K562 (cell line): Measurements from ENCODE around the gene TMEM131. TPM values are rescaled to one million over a fixed set of nuclear protein-coding genes. Genes with fewer than 3 reads are reported as not detected.

Experiments used
- ATAC-seq: fragments of 200-7000 bp; cut with Tn5 transposase; 3 replicates; pipeline ENCODE4 v1.9.1; 2020; ENCODE audit warnings: moderate library complexity
- BruUV-seq: library from RNA; stranded (reverse); fragments of 400-500 nt; replicated peaks from 2 replicates; lab custom pipeline; 2021; lab: Mats Ljungman, UMichigan
- CTCF ChIA-PET: fragments of 300-600 bp; formaldehyde crosslinking; extraction: SDS; loops from one replicate; lab custom pipeline; 2021; ENCODE audit warnings: low intra/inter-chr PET ratio; lab: Yijun Ruan, JAX
- POLR2A ChIA-PET: fragments of 300-600, 350-650 bp; sonication (Branson Sonifier 250); formaldehyde crosslinking; extraction: SDS; loops from one replicate; lab custom pipeline; 2021; ENCODE audit warnings: antibody characterized with exemption, inconsistent platforms; lab: Yijun Ruan, JAX
- DNase-seq, 4 experiments: peaks; one replicate each; pipeline versions ENCODE4 v3.0.0 to v3.0.0-alpha.2; 2011 to 2018; ENCODE audit warnings: low spot score in 3 of 4, mixed read lengths in 3 of 4; ENCODE audit errors: extremely low read depth in 1 of 4
- FAIRE-seq: peaks from 2 replicates; lab custom pipeline; 2011; peaks lifted over from hg19 to GRCh38; lab: Jason Lieb, UNC
- H2AFZ ChIP-seq: 2 replicates; pipeline ENCODE4 v1.6.0; 2011; ENCODE audit warnings: low read depth, low read length, control low read depth, inconsistent platforms
- H3K27ac ChIP-seq: fragments of 200-600 bp; 3 replicates; pipeline ENCODE4 v1.8.0; 2011; ENCODE audit warnings: low read depth, mild to moderate bottlenecking, control low read depth, inconsistent platforms, low read length, moderate library complexity, mixed read lengths; ENCODE audit errors: extremely low read depth
- H3K27me3 ChIP-seq, 2 experiments: fragments of 300-600 bp in 1 of 2; 2 replicates in 1 of 2; 3 replicates in 1 of 2; pipeline versions ENCODE4 v1.6.0 to v1.8.0; 2011; ENCODE audit warnings: inconsistent platforms in 2 of 2, low read length in 2 of 2, mild to moderate bottlenecking in 1 of 2, mixed read lengths in 1 of 2, moderate library complexity in 1 of 2; ENCODE audit not compliant: control insufficient read depth in 2 of 2, insufficient read depth in 2 of 2
- H3K36me3 ChIP-seq: fragments of 300-600 bp; 3 replicates; pipeline ENCODE4 v1.8.0; 2011; ENCODE audit warnings: mild to moderate bottlenecking, low read length, inconsistent platforms; ENCODE audit not compliant: control insufficient read depth, insufficient read depth
- H3K4me1 ChIP-seq, 2 experiments: fragments of 200-600 bp in 1 of 2; replicated peaks in 1 of 2; 2 replicates in 1 of 2; 3 replicates in 1 of 2; pipeline versions ENCODE4 v1.5.1 to v1.8.0; 2011; ENCODE audit warnings: inconsistent platforms in 2 of 2, low read length in 2 of 2, mild to moderate bottlenecking in 1 of 2, mixed read lengths in 1 of 2, moderate library complexity in 1 of 2; ENCODE audit not compliant: control insufficient read depth in 2 of 2, insufficient read depth in 2 of 2
- H3K4me2 ChIP-seq: 2 replicates; pipeline ENCODE4 v1.6.1; 2011; ENCODE audit warnings: low read length, control low read depth, inconsistent platforms, mixed read lengths; ENCODE audit not compliant: insufficient read depth
- H3K4me3 ChIP-seq: fragments of 200-600 bp; sonication (generic), shearing (Covaris generic); 2 replicates; pipeline ENCODE4 v1.5.1; 2016; ENCODE audit warnings: control low read depth, inconsistent platforms
- H3K79me2 ChIP-seq: fragments of 200-600 bp; 3 replicates; pipeline ENCODE4 v1.8.0; 2011; ENCODE audit warnings: low read length, inconsistent platforms; ENCODE audit not compliant: control insufficient read depth, insufficient read depth
- H3K9ac ChIP-seq, 2 experiments: 2 replicates each; pipeline versions ENCODE4 v1.6.0 to v1.6.1; 2011; ENCODE audit warnings: low read depth in 2 of 2, low read length in 2 of 2, control low read depth in 1 of 2, inconsistent platforms in 1 of 2, mild to moderate bottlenecking in 1 of 2, mixed read lengths in 1 of 2; ENCODE audit not compliant: insufficient read depth in 1 of 2
- H3K9me1 ChIP-seq: one replicate; pipeline ENCODE4 v1.6.0; 2011; ENCODE audit warnings: inconsistent platforms, mild to moderate bottlenecking, low read length, moderate library complexity; ENCODE audit not compliant: control insufficient read depth, insufficient read depth
- H3K9me3 ChIP-seq: replicated peaks from 2 replicates; pipeline ENCODE4 v1.5.1; 2011; ENCODE audit warnings: low read depth, low read length, inconsistent platforms; ENCODE audit not compliant: control insufficient read depth, insufficient read depth
- H4K20me1 ChIP-seq: replicated peaks from 2 replicates; pipeline ENCODE4 v1.6.1; 2011; ENCODE audit warnings: low read length, inconsistent platforms, mixed read lengths; ENCODE audit not compliant: control insufficient read depth, insufficient read depth
- BACH1 ChIP-seq: fragments of 200-800 bp; sonication (Bioruptor generic); IDR thresholded peaks from 2 replicates; pipeline ENCODE4 v1.6.1; 2016; ENCODE audit warnings: missing genetic modification characterization, missing compliant biosample characterization
- CBFA2T2 ChIP-seq: fragments of 450-650 bp; conservative IDR thresholded peaks from 2 replicates; pipeline ENCODE4 v1.6.1; 2017; ENCODE audit warnings: mild to moderate bottlenecking
- MEIS2 ChIP-seq: fragments of 450-650 bp; IDR thresholded peaks from 2 replicates; pipeline ENCODE4 v1.6.1; 2014; ENCODE audit warnings: mild to moderate bottlenecking; ENCODE audit not compliant: partially characterized antibody
- NFXL1 ChIP-seq: fragments of 450-650 bp; formaldehyde crosslinking; IDR thresholded peaks from 2 replicates; pipeline ENCODE4 v1.4.0; 2021; ENCODE audit warnings: mild to moderate bottlenecking
- POLR3G ChIP-seq: IDR thresholded peaks from 2 replicates; pipeline ENCODE4 v1.6.1; 2011; ENCODE audit not compliant: insufficient read length, insufficient replicate concordance; ENCODE audit errors: extremely low read depth
- RERE ChIP-seq: sonication (generic); formaldehyde crosslinking; IDR thresholded peaks from 2 replicates; pipeline ENCODE4 v1.8.0; 2023; ENCODE audit warnings: missing genetic modification reagents, mild to moderate bottlenecking, borderline replicate concordance
- SETDB1 ChIP-seq: IDR thresholded peaks from one replicate; pipeline ENCODE4 v1.6.1; 2012; ENCODE audit warnings: low read length, control low read depth, inconsistent platforms
- SMAD2 ChIP-seq: fragments of 150-350 bp; IDR thresholded peaks from 2 replicates; pipeline ENCODE4 v1.6.1; 2014; ENCODE audit warnings: low read depth, mild to moderate bottlenecking, low read length
- SP2 ChIP-seq: IDR thresholded peaks from 2 replicates; pipeline ENCODE4 v1.6.1; 2011; ENCODE audit warnings: mild to moderate bottlenecking, low read depth, low read length, moderate library complexity; ENCODE audit not compliant: poor library complexity, severe bottlenecking; ENCODE audit errors: extremely low read depth
- TAL1 ChIP-seq: fragments of 450-650 bp; IDR thresholded peaks from 2 replicates; pipeline ENCODE4 v1.6.1; 2016; ENCODE audit warnings: mild to moderate bottlenecking
- ZFP1 ChIP-seq: fragments of 450-650 bp; formaldehyde crosslinking; IDR thresholded peaks from 2 replicates; pipeline ENCODE4 v1.4.0; 2020; ENCODE audit warnings: mild to moderate bottlenecking, mixed read lengths
- ZKSCAN1 ChIP-seq: fragments of 150-350 bp; IDR thresholded peaks from 2 replicates; pipeline ENCODE4 v1.6.1; 2016; ENCODE audit warnings: low read depth, low read length
- ZNF140 ChIP-seq: fragments of 250-450 bp; sonication (Bioruptor Pico); IDR thresholded peaks from 2 replicates; pipeline ENCODE4 v1.8.0; 2021; ENCODE audit warnings: moderate library complexity, mild to moderate bottlenecking, inconsistent platforms
- ZNF3 ChIP-seq: fragments of 250-450 bp; sonication (Bioruptor Pico); IDR thresholded peaks from 2 replicates; pipeline ENCODE4 v1.5.0; 2021; ENCODE audit warnings: mild to moderate bottlenecking, moderate library complexity
- ZNF316 ChIP-seq: fragments of 450-650 bp; IDR thresholded peaks from 2 replicates; pipeline ENCODE4 v1.6.1; 2016
- ZNF57 ChIP-seq: fragments of 450-650 bp; formaldehyde crosslinking; IDR thresholded peaks from 2 replicates; pipeline ENCODE4 v1.4.0; 2020; ENCODE audit warnings: mild to moderate bottlenecking, moderate library complexity
- ZNF584 ChIP-seq: fragments of 200-800 bp; sonication (Bioruptor generic); IDR thresholded peaks from 2 replicates; pipeline ENCODE4 v1.6.1; 2016; ENCODE audit warnings: low read depth, mild to moderate bottlenecking, missing genetic modification characterization, missing compliant biosample characterization
- ZNF75A ChIP-seq: fragments of 450-650 bp; formaldehyde crosslinking; IDR thresholded peaks from 2 replicates; pipeline ENCODE4 v1.4.0; 2020; ENCODE audit warnings: mild to moderate bottlenecking
- WGBS: fragments of 100-300 bp; shearing (Covaris generic); methylation state at CpG from one replicate; pipeline ENCODE4 v1.1.6; 2016; ENCODE audit warnings: low coverage, mixed read lengths; ENCODE audit not compliant: insufficient coverage; ENCODE audit errors: missing lambda C conversion rate; 5-methylcytosine and 5-hydroxymethylcytosine counted together
- in situ Hi-C: fragments of 300-500 bp; cut with MboI; formaldehyde crosslinking; loops from 4 replicates; pipeline ENCODE4 v1.15.0; 2018; ENCODE audit warnings: inconsistent platforms, mixed read lengths
- intact Hi-C: fragments of 100-400 bp; cut with micrococcal nuclease; formaldehyde crosslinking; loops from 2 replicates; pipeline ENCODE4 v1.14.2; 2022
- polyA plus RNA-seq, 8 experiments: library from polyadenylated mRNA; depleted of rRNA in 4 of 8; stranded (reverse) in 5 of 8; unstranded in 3 of 8; fragments of >200 nt; fragmentation: Nextera tagmentation in 2 of 8; fragmentation: Illumina TruSeq in 1 of 8; extraction: Ambion mirVana in 2 of 8; extraction: Trizol in 1 of 8; gene quantifications; 2 replicates each; pipeline versions ENCODE4 v1.2.1 to v1.2.3, GENCODE V29; 2011 to 2014; ENCODE audit warnings: inconsistent platforms in 1 of 8, missing spikeins in 1 of 8
- total RNA-seq, 7 experiments: library from RNA; depleted of rRNA in 6 of 7; stranded (reverse); fragments of >200 nt in 6 of 7; fragmentation: Illumina TruSeq in 2 of 7; extraction: Trizol in 2 of 7; gene quantifications; 2 replicates each; pipeline versions ENCODE4 v1.2.1 to v1.2.3, GENCODE V29; 2011 to 2021; ENCODE audit warnings: low replicate concordance in 1 of 7
- TF ChIP-seq, protein P1 (sequence below): fragments of 450-650 bp; IDR thresholded peaks from 2 replicates; pipeline ENCODE4 v1.6.1; 2017; ENCODE audit warnings: antibody characterized with exemption

The TMEM131 gene
- total and polyA plus RNA-seq, 9 of the 15 experiments (the other 6 are each of a cell fraction or from before 2014, with no cell fraction given) = 2.5 to 21.1 (median 12.4) TPM

DNA sequence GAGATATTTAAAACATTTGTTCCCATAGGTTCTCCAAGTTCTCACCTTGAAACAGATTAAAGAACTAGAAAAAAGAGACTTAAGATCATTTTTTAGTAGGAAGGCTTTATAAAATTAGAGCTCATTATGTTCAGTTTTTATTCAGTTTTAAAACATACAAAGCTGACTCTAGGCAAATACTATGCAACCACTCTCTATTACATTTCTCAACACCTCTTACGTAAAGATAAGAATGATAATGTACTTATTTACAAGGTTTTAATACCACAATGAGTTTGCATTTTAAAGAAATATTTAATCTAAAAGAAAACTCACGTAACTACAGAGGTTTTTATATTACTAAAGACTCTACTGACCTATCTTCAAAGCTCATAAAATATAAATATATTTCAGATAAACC is 68.8 kb downstream of the TMEM131 start:
- H3K79me2 ChIP-seq = peaks cover 12% of the 10 kb centered on the region; the same call in 2 of the 3 replicates
- intact Hi-C loops (no loop called here), in situ Hi-C loops (no loop called here)
- ATAC-seq (no peak), FAIRE-seq (no peak), DNase-seq (no peak)
- H3K9ac ChIP-seq = no peak overlapping the region
- no peak overlapping the region for H3K4me2 ChIP-seq
- no peaks in the 10 kb centered on the region for H3K27me3 ChIP-seq
- POLR2A ChIA-PET = interaction anchor here (1.1 to 1.4 kb wide), 2 partner anchors 9 to 12 kb away, joined by 3 to 4 read pairs; no protein-coding TSS in a partner anchor
- no peak overlapping the region for H3K4me3 ChIP-seq
- 72% methylated on average over 2 of the region's 2 CpGs for WGBS
- H4K20me1 ChIP-seq = no peaks in the 10 kb centered on the region
- H2AFZ ChIP-seq = no peak overlapping the region
- BruUV-seq = no TSS peak
- H3K4me1 ChIP-seq = no peaks in the 10 kb centered on the region
- CTCF ChIA-PET = interaction anchor here (0.6 kb wide), 1 partner anchor 42 kb away, joined by 4 read pairs; no protein-coding TSS in a partner anchor
- no peaks in the 10 kb centered on the region for H3K9me1 ChIP-seq
- H3K9me3 ChIP-seq = no peaks in the 10 kb centered on the region
- no peak overlapping the region for H3K27ac ChIP-seq
- H3K36me3 ChIP-seq = peaks cover 9% of the 10 kb centered on the region; the same call in 2 of the 3 replicates
- TF ChIP-seq ZNF584 (CRISPR knock-in tag) (no peak), SP2 (no peak), SETDB1 (no peak), ZNF75A (CRISPR knock-in tag) (no peak), RERE (CRISPR knock-in tag) (no peak), SMAD2 (no peak), CBFA2T2 (no peak), ZNF140 (CRISPR knock-in tag) (no peak), MEIS2 (no peak), ZNF3 (CRISPR knock-in tag) (no peak), POLR3G (no peak), ZNF57 (CRISPR knock-in tag) (no peak), ZNF316 (no peak), ZFP1 (CRISPR knock-in tag) (no peak), BACH1 (tag) (no peak), NFXL1 (CRISPR knock-in tag) (no peak), TAL1 (no peak), ZKSCAN1 (no peak)
- TF ChIP-seq, protein P1, sequence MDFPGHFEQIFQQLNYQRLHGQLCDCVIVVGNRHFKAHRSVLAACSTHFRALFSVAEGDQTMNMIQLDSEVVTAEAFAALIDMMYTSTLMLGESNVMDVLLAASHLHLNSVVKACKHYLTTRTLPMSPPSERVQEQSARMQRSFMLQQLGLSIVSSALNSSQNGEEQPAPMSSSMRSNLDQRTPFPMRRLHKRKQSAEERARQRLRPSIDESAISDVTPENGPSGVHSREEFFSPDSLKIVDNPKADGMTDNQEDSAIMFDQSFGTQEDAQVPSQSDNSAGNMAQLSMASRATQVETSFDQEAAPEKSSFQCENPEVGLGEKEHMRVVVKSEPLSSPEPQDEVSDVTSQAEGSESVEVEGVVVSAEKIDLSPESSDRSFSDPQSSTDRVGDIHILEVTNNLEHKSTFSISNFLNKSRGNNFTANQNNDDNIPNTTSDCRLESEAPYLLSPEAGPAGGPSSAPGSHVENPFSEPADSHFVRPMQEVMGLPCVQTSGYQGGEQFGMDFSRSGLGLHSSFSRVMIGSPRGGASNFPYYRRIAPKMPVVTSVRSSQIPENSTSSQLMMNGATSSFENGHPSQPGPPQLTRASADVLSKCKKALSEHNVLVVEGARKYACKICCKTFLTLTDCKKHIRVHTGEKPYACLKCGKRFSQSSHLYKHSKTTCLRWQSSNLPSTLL = no peak
